Uterus (tissue), 4 donors: ENCODE measurements around the gene EPHA2. TPM values are rescaled to one million over a fixed set of nuclear protein-coding genes. Genes with fewer than 3 reads are reported as not detected.

Experiments
- DNase-seq, 2 donors: peaks; one replicate each; pipeline ENCODE4 v3.0.0-alpha.2; 2019 to 2020
- H3K27ac ChIP-seq, 2 donors: fragments of 200-600 bp; sonication (generic); 1 replicate in 1 of 2; 2 replicates in 1 of 2; pipeline ENCODE4 v1.5.1; 2016 to 2018
- H3K27me3 ChIP-seq, 2 donors: fragments of 200-600 bp; sonication (generic); one replicate each; pipeline ENCODE4 v1.5.1; 2018 to 2019; ENCODE audit warnings: control low read depth in 1 of 2
- H3K36me3 ChIP-seq, 2 donors: fragments of 200-600 bp; sonication (generic); one replicate each; pipeline ENCODE4 v1.5.1; 2019; ENCODE audit warnings: control low read depth in 1 of 2
- H3K4me1 ChIP-seq, 2 donors: fragments of 200-600 bp; sonication (generic); one replicate each; pipeline ENCODE4 v1.5.1; 2018 to 2019; ENCODE audit warnings: control low read depth in 1 of 2
- H3K4me3 ChIP-seq, 2 donors: fragments of 200-600 bp; sonication (generic); 1 replicate in 1 of 2; 2 replicates in 1 of 2; pipeline ENCODE4 v1.5.1; 2018 to 2019; ENCODE audit warnings: mild to moderate bottlenecking in 1 of 2
- H3K9me3 ChIP-seq, 2 donors: fragments of 200-600 bp; sonication (generic); one replicate each; pipeline ENCODE4 v1.5.1; 2019; ENCODE audit warnings: control low read depth in 1 of 2
- POLR2A ChIP-seq, 2 donors: fragments of 450-650 bp; IDR thresholded peaks; one replicate each; pipeline ENCODE4 v1.6.1; 2016; ENCODE audit warnings: antibody characterized with exemption in 2 of 2, mild to moderate bottlenecking in 1 of 2, moderate library complexity in 1 of 2
- intact Hi-C: fragments of 100-400 bp; cut with DNase I; formaldehyde crosslinking; loops from one replicate; pipeline ENCODE4 v1.15.1; 2023; ENCODE audit warnings: low total_unique reads
- total RNA-seq, 4 donors: library from RNA; depleted of rRNA in 3 of 4; stranded (reverse); fragments of >200 nt in 3 of 4; gene quantifications; one replicate each; pipeline versions ENCODE4 v1.1.0 to v1.2.4, GENCODE V29; 2014 to 2023
- TF ChIP-seq, protein P1 (sequence below), 4 experiments: fragments of 200-600 bp in 2 of 4; fragments of 450-650 bp in 2 of 4; sonication (generic) in 2 of 4; IDR thresholded peaks; one replicate each; pipeline ENCODE4 v1.5.1; 2016 to 2019; ENCODE audit warnings: antibody characterized with exemption in 4 of 4, mild to moderate bottlenecking in 2 of 4, moderate library complexity in 1 of 4
- donor health status: DM: yes; HTN: yes; CAD: no.

EPHA2 gene
- total RNA-seq, 4 donors from 2014 or later = 2.4 to 32.9 (median 16.3) TPM

DNA sequence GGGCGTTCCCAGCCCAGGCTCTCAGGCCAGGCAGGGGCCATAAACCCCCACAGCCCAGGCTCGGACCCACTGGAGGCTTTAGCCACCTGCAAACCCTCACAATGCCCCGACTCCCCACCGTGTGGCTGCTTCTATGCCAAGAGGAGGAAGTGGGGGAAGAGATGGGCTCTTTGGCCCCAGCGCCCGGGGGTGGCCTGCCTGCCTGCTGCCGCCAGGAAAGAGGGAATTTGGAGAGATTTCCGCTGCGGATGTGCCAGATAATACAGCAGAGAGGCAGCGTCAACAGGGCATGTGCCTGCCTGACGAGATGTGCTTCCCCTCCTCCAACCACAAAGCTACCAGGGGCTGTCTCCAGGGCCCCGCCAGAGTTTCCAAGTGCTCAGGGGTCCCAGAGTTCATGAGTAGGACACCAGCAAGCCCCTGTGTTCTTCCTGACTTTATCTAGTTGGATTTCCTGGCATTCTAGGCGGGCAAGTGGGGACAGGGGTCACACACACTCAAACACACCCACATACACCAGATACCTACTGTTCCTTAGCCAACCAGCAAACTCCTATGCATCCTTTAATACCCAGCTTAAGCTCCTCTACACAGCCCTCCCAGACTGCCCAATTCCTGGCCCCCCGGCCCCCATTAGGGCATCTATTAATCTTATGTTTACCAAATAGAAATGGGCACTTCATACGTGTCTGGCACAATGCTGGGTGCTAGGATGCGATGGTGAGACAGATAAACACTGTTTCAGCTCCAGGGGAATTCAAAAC, 14.1 kb downstream of the EPHA2 start:
- Histone ChIP-seq H3K4me3 (no peak overlapping the region), H3K27me3 (no peaks in the 10 kb centered on the region), H3K4me1 (peaks cover 23 to 49% of the 10 kb centered on the region in 2 donors), H3K9me3 (no peaks in the 10 kb centered on the region), H3K27ac (peak overlapping the region; percentile 84 to 96), H3K36me3 (no peaks in the 10 kb centered on the region)
- intact Hi-C loops = no loop called here
- DNase-seq = peak in 1 of 2 donors; percentile 69
- TF ChIP-seq, protein P1, sequence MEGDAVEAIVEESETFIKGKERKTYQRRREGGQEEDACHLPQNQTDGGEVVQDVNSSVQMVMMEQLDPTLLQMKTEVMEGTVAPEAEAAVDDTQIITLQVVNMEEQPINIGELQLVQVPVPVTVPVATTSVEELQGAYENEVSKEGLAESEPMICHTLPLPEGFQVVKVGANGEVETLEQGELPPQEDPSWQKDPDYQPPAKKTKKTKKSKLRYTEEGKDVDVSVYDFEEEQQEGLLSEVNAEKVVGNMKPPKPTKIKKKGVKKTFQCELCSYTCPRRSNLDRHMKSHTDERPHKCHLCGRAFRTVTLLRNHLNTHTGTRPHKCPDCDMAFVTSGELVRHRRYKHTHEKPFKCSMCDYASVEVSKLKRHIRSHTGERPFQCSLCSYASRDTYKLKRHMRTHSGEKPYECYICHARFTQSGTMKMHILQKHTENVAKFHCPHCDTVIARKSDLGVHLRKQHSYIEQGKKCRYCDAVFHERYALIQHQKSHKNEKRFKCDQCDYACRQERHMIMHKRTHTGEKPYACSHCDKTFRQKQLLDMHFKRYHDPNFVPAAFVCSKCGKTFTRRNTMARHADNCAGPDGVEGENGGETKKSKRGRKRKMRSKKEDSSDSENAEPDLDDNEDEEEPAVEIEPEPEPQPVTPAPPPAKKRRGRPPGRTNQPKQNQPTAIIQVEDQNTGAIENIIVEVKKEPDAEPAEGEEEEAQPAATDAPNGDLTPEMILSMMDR (IDR thresholded peaks at IDR 0.05) = peak in 1 of 4 experiments; percentile 36
- no peak for TF ChIP-seq POLR2A (IDR thresholded peaks at IDR 0.05)

- DNase-seq = no peak
- H3K4me3 ChIP-seq = no peak overlapping the region
- no peaks in the 10 kb centered on the region for H3K9me3 ChIP-seq
- no peaks in the 10 kb centered on the region for H3K27me3 ChIP-seq
- H3K27ac ChIP-seq = peak overlapping the region; percentile 84 to 96
- no peaks in the 10 kb centered on the region for H3K36me3 ChIP-seq
- intact Hi-C loops = no loop called here
- peaks cover 23 to 40% of the 10 kb centered on the region in 2 donors for H3K4me1 ChIP-seq
- TF ChIP-seq, protein P1 (IDR thresholded peaks at IDR 0.05) = no peak
- no peak for TF ChIP-seq POLR2A (IDR thresholded peaks at IDR 0.05)
Measured at GRCh38 chr1:16140068-16140596, 15.7 kb downstream of the EPHA2 start.

DNA sequence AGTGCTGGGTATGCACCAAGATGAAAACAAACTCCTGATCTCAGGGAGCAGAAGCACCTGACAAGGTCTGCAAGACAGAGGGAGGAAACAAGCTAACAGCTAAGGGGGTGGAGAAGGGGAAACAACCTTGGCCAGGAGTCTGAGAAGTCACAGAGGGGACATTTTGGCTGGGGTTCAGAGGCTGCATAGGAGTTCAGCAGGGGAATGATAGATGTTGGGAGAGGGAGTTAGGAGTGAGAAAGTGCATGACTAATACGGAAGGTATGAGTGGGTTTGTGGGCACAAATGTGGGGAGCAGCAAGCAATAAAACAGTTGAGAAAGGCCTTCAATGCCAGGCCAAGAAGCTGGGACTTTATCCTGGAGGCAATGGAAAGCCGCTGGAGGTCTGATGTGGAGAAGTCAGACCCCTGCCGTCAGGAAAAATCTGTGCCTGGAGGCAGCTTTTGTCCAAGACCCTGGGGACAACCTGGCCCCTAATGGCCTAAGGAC, 16.4 kb downstream of the EPHA2 start:
- no peak for DNase-seq
- Histone ChIP-seq H3K4me1 (peaks cover 23 to 34% of the 10 kb centered on the region in 2 donors), H3K27me3 (no peaks in the 10 kb centered on the region), H3K4me3 (no peak overlapping the region), H3K27ac (peak overlapping the region; percentile 84 to 96), H3K9me3 (no peaks in the 10 kb centered on the region), H3K36me3 (no peaks in the 10 kb centered on the region)
- intact Hi-C loops = no loop called here
- no peak for TF ChIP-seq POLR2A (IDR thresholded peaks at IDR 0.05)
- TF ChIP-seq, protein P1 (IDR thresholded peaks at IDR 0.05) = no peak

- Histone ChIP-seq H3K9me3 (no peaks in the 10 kb centered on the region), H3K4me3 (no peak overlapping the region), H3K27ac (peak overlapping the region; percentile 84 to 96), H3K4me1 (peaks cover 23 to 29% of the 10 kb centered on the region in 2 donors), H3K36me3 (no peaks in the 10 kb centered on the region), H3K27me3 (no peaks in the 10 kb centered on the region)
- intact Hi-C loops = no loop called here
- TF ChIP-seq POLR2A (IDR thresholded peaks at IDR 0.05) = no peak
- TF ChIP-seq, protein P1 (IDR thresholded peaks at IDR 0.05) = peak in 1 of 4 experiments; percentile 7
- no peak for DNase-seq
Measured at GRCh38 chr1:16138772-16139221, 17.1 kb downstream of the EPHA2 start.

- H3K4me1 ChIP-seq = peaks cover 23 to 29% of the 10 kb centered on the region in 2 donors
- intact Hi-C loops = no loop called here
- DNase-seq = no peak
- no peaks in the 10 kb centered on the region for H3K9me3 ChIP-seq
- H3K36me3 ChIP-seq = no peaks in the 10 kb centered on the region
- TF ChIP-seq, protein P1 (IDR thresholded peaks at IDR 0.05) = no peak
- no peak for TF ChIP-seq POLR2A (IDR thresholded peaks at IDR 0.05)
- no peak overlapping the region for H3K4me3 ChIP-seq
- no peak overlapping the region for H3K27ac ChIP-seq
- no peaks in the 10 kb centered on the region for H3K27me3 ChIP-seq
Measured at GRCh38 chr1:16137890-16138467, 17.9 kb downstream of the EPHA2 start.
